DND-41 (cell line): Measurements from ENCODE around the gene ZNF488.

Source experiments
- ATAC-seq: fragments of 200-7000 bp; cut with Tn5 transposase; 3 replicates; pipeline ENCODE4 v1.9.1; 2021; ENCODE audit warnings: low read depth; ENCODE audit not compliant: insufficient read depth
- DNase-seq: peaks from one replicate; pipeline ENCODE4 v3.0.0-alpha.2; 2020
- H2AFZ ChIP-seq: 2 replicates; pipeline ENCODE4 v1.6.0; 2012; ENCODE audit warnings: low read depth, low read length
- H3K27ac ChIP-seq: 2 replicates; pipeline ENCODE4 v1.5.1; 2012; ENCODE audit warnings: low read length, inconsistent platforms
- H3K27me3 ChIP-seq: fragments of 200-600 bp; sonication (generic); 2 replicates; pipeline ENCODE4 v1.6.0; 2012; ENCODE audit warnings: low read length, mild to moderate bottlenecking, inconsistent platforms; ENCODE audit not compliant: insufficient read depth, poor library complexity
- H3K36me3 ChIP-seq: 2 replicates; pipeline ENCODE4 v1.5.1; 2012; ENCODE audit warnings: low read length, inconsistent platforms; ENCODE audit not compliant: insufficient read depth
- H3K4me1 ChIP-seq: 2 replicates; pipeline ENCODE4 v1.5.1; 2012; ENCODE audit warnings: mild to moderate bottlenecking, low read length; ENCODE audit not compliant: insufficient read depth
- H3K4me2 ChIP-seq: 2 replicates; pipeline ENCODE4 v1.6.0; 2012; ENCODE audit warnings: mild to moderate bottlenecking, moderate library complexity, low read length, inconsistent platforms; ENCODE audit not compliant: insufficient read depth
- H3K4me3 ChIP-seq, 2 experiments: fragments of 200-600 bp in 1 of 2; shearing (Covaris generic) in 1 of 2; 2 replicates each; pipeline ENCODE4 v1.5.1; 2012 to 2016; ENCODE audit warnings: inconsistent platforms in 2 of 2, low read length in 2 of 2, mild to moderate bottlenecking in 2 of 2, low read depth in 1 of 2, moderate library complexity in 1 of 2
- H3K79me2 ChIP-seq: 2 replicates; pipeline ENCODE4 v1.6.0; 2012; ENCODE audit warnings: low read length, inconsistent platforms; ENCODE audit not compliant: insufficient read depth
- H3K9ac ChIP-seq: 2 replicates; pipeline ENCODE4 v1.6.0; 2012; ENCODE audit warnings: low read depth, mild to moderate bottlenecking, inconsistent platforms, low read length, moderate library complexity
- H3K9me3 ChIP-seq: 2 replicates; pipeline ENCODE4 v1.5.1; 2012; ENCODE audit warnings: low read length, moderate library complexity, mild to moderate bottlenecking, inconsistent platforms; ENCODE audit not compliant: insufficient read depth, severe bottlenecking
- H4K20me1 ChIP-seq: 2 replicates; pipeline ENCODE4 v1.6.0; 2012; ENCODE audit warnings: low read length; ENCODE audit not compliant: insufficient read depth
- EZH2 ChIP-seq: IDR thresholded peaks from 3 replicates; pipeline ENCODE4 v1.6.1; 2012; ENCODE audit warnings: borderline replicate concordance, low read depth, mild to moderate bottlenecking, moderate library complexity, low read length, inconsistent platforms; ENCODE audit not compliant: severe bottlenecking
- TF ChIP-seq, protein P1 (sequence below): IDR thresholded peaks from 2 replicates; pipeline ENCODE4 v1.5.1; 2012; ENCODE audit warnings: borderline replicate concordance, low read length, moderate library complexity, mild to moderate bottlenecking; ENCODE audit not compliant: poor library complexity, severe bottlenecking; ENCODE audit errors: extremely low read depth

The ZNF488 gene

DNA sequence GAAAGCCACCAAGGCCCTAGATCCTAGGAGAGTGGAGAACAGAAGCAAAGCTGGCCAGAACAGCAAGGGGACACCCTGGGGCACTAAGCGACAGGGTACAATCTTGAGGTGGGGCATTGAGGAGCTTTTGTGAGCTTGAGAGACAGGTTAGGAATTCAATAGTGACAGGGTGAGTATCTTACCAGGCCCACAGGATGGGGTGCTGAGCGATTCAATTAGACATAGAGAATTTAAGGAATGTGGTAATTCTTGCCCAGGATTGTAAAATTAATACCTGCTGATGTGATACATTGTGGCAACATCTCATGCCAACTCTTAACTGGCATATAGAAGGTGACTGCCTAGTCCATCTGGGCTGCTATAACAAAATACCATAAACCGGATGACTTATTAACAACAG is 21.9 kb downstream of the ZNF488 start:
- ATAC-seq = no peak
- no peak overlapping the region for H3K4me3 ChIP-seq
- no peak for TF ChIP-seq EZH2
- TF ChIP-seq, protein P1, sequence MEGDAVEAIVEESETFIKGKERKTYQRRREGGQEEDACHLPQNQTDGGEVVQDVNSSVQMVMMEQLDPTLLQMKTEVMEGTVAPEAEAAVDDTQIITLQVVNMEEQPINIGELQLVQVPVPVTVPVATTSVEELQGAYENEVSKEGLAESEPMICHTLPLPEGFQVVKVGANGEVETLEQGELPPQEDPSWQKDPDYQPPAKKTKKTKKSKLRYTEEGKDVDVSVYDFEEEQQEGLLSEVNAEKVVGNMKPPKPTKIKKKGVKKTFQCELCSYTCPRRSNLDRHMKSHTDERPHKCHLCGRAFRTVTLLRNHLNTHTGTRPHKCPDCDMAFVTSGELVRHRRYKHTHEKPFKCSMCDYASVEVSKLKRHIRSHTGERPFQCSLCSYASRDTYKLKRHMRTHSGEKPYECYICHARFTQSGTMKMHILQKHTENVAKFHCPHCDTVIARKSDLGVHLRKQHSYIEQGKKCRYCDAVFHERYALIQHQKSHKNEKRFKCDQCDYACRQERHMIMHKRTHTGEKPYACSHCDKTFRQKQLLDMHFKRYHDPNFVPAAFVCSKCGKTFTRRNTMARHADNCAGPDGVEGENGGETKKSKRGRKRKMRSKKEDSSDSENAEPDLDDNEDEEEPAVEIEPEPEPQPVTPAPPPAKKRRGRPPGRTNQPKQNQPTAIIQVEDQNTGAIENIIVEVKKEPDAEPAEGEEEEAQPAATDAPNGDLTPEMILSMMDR = no peak
- no peaks in the 10 kb centered on the region for H3K4me1 ChIP-seq
- H3K36me3 ChIP-seq = no peaks in the 10 kb centered on the region
- no peak overlapping the region for H2AFZ ChIP-seq
- H4K20me1 ChIP-seq = peaks cover 4% of the 10 kb centered on the region; the same call in 1 of the 2 replicates
- no peak overlapping the region for H3K4me2 ChIP-seq
- H3K27ac ChIP-seq = no peak overlapping the region
- no peak overlapping the region for H3K9ac ChIP-seq
- no peak for DNase-seq
- H3K27me3 ChIP-seq = peaks cover 17% of the 10 kb centered on the region
- H3K9me3 ChIP-seq = no peaks in the 10 kb centered on the region
- no peaks in the 10 kb centered on the region for H3K79me2 ChIP-seq

DNA sequence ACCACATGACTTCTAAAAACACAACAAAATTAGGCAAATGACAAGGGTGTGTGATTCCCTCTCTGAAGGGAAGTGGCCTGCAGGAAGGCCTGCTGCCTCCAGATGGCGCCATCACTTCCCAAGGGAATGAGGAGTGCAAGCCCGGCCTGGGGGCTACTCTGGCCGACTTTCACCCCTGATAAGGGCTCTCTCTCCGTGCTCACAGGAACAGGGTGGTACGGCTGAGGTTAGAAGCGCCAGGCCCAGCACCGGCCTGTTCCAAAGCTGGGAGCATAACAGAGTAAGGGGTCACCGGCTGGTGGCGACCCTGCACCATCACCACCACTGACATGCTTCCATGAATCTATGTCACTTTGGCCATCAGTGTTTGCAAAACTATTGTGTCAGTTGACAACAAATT is 22.8 kb downstream of the ZNF488 start:
- peaks cover 9% of the 10 kb centered on the region for H3K27me3 ChIP-seq
- TF ChIP-seq EZH2 = no peak
- TF ChIP-seq, protein P1 = peak; percentile 81
- H3K4me1 ChIP-seq = no peaks in the 10 kb centered on the region
- H3K79me2 ChIP-seq = no peaks in the 10 kb centered on the region
- no peak overlapping the region for H2AFZ ChIP-seq
- H3K36me3 ChIP-seq = no peaks in the 10 kb centered on the region
- no peak overlapping the region for H3K4me3 ChIP-seq
- ATAC-seq (peak; percentile 55; the same call in 1 of the 3 replicates), DNase-seq (peak; percentile 41)
- no peak overlapping the region for H3K9ac ChIP-seq
- no peak overlapping the region for H3K27ac ChIP-seq
- H3K4me2 ChIP-seq = no peak overlapping the region
- H3K9me3 ChIP-seq = no peaks in the 10 kb centered on the region
- H4K20me1 ChIP-seq = peaks cover 4% of the 10 kb centered on the region; the same call in 1 of the 2 replicates

DNA sequence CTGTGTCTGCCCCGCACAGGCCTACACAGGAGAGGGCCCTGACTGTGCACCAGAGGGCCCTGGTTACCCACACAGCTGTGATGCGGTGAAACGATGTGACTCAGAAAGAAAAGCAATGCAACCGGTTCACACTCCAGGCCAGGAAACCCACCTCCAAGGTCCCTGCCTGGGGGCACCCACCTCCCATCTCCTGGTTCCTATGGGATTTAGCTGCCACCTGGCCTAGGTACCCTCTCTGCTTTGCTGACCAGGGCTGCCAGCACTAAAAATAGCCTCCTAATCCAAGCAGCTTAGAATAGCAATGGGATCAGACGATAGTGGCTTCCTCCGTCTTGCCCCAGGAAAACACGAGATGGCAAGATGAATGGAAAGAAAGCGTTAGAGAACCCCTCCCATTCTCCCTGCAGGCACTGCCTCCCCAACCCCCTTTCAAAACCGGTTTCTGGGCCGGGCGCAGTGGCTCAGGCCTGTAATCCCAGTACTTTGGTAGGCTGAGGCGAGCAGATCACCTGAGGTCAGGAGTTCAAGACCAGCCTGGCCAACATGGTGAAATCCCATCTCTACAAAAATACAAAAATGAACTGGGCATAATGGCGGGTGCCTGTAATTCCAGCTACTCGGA is 23.6 kb downstream of the ZNF488 start:
- ATAC-seq = no peak
- no peak overlapping the region for H3K4me2 ChIP-seq
- no peaks in the 10 kb centered on the region for H3K4me1 ChIP-seq
- H4K20me1 ChIP-seq = no peaks in the 10 kb centered on the region; the same call in 1 of the 2 replicates
- H3K4me3 ChIP-seq = no peak overlapping the region
- H3K79me2 ChIP-seq = no peaks in the 10 kb centered on the region
- no peak overlapping the region for H2AFZ ChIP-seq
- peaks cover 6% of the 10 kb centered on the region for H3K27me3 ChIP-seq
- no peaks in the 10 kb centered on the region for H3K9me3 ChIP-seq
- no peaks in the 10 kb centered on the region for H3K36me3 ChIP-seq
- H3K9ac ChIP-seq = no peak overlapping the region
- TF ChIP-seq EZH2 = no peak
- TF ChIP-seq, protein P1 = no peak
- H3K27ac ChIP-seq = no peak overlapping the region
- no peak for DNase-seq
